Measurements from ENCODE around the gene NLRP1. TPM values are rescaled to one million over a fixed set of nuclear protein-coding genes. Genes with fewer than 3 reads are reported as not detected.

NLRP1 gene
- total RNA-seq, 2 experiments from 2014 or later, result 44.5 to 46.1 TPM

GRCh38 chr17:5563456-5563855, 20.9 kb downstream of the NLRP1 start:
- H3K36me3 Mint-ChIP-seq (ENCODE audit: low read depth), result peaks cover 46% of the 10 kb centered on the region
- ATAC-seq (no peak), DNase-seq (no peak)
- H3K27me3 Mint-ChIP-seq (ENCODE audit: low read depth), result no peaks in the 10 kb centered on the region
- H3K4me1 Mint-ChIP-seq (ENCODE audit: low read depth), result peaks cover 14% of the 10 kb centered on the region
- H3K27ac Mint-ChIP-seq, result no peak overlapping the region
- no peaks in the 10 kb centered on the region for H3K9me3 Mint-ChIP-seq (ENCODE audit: insufficient read depth)
- POLR2A ChIA-PET, result no interaction called here
- CTCF ChIA-PET, result interaction anchor here (0.6 to 0.8 kb wide), 2 partner anchors 8 to 216 kb away, joined by 3 read pairs; no protein-coding TSS in a partner anchor
- no peak overlapping the region for H3K4me3 Mint-ChIP-seq

GRCh38 chr17:5562661-5563360, 21.5 kb downstream of the NLRP1 start:
- no peaks in the 10 kb centered on the region for H3K9me3 Mint-ChIP-seq (ENCODE audit: insufficient read depth)
- H3K4me1 Mint-ChIP-seq (ENCODE audit: low read depth), result peaks cover 14% of the 10 kb centered on the region
- H3K27ac Mint-ChIP-seq, result peak overlapping the region; percentile 10
- ChIA-PET POLR2A (no interaction called here), CTCF (interaction anchor here (0.6 to 0.8 kb wide), 2 partner anchors 8 to 215 kb away, joined by 3 read pairs; no protein-coding TSS in a partner anchor)
- H3K4me3 Mint-ChIP-seq, result no peak overlapping the region
- H3K36me3 Mint-ChIP-seq (ENCODE audit: low read depth), result peaks cover 45% of the 10 kb centered on the region
- no peaks in the 10 kb centered on the region for H3K27me3 Mint-ChIP-seq (ENCODE audit: low read depth)
- DNase-seq (no peak), ATAC-seq (no peak)

- Mint-ChIP-seq H3K27ac (no peak overlapping the region), H3K4me1 (ENCODE audit: low read depth) (peaks cover 14% of the 10 kb centered on the region), H3K27me3 (ENCODE audit: low read depth) (no peaks in the 10 kb centered on the region), H3K9me3 (ENCODE audit: insufficient read depth) (no peaks in the 10 kb centered on the region), H3K36me3 (ENCODE audit: low read depth) (peaks cover 45% of the 10 kb centered on the region), H3K4me3 (no peak overlapping the region)
- DNase-seq, result no peak
- POLR2A ChIA-PET, result no interaction called here
- ATAC-seq, result no peak
- CTCF ChIA-PET, result interaction anchor here (0.7 kb wide), 1 partner anchor 874 kb away, joined by 3 read pairs; no protein-coding TSS in a partner anchor
These were observed 22.4 kb downstream of the NLRP1 start for GRCh38 chr17:5561736-5562571.

GRCh38 chr17:5560361-5560988, 23.8 kb downstream of the NLRP1 start:
- Mint-ChIP-seq H3K27me3 (ENCODE audit: low read depth) (no peaks in the 10 kb centered on the region), H3K4me1 (ENCODE audit: low read depth) (peaks cover 14% of the 10 kb centered on the region), H3K9me3 (ENCODE audit: insufficient read depth) (no peaks in the 10 kb centered on the region), H3K4me3 (no peak overlapping the region), H3K27ac (no peak overlapping the region), H3K36me3 (ENCODE audit: low read depth) (peaks cover 42% of the 10 kb centered on the region)
- POLR2A ChIA-PET, result no interaction called here
- CTCF ChIA-PET, result no interaction called here
- DNase-seq (no peak), ATAC-seq (no peak)

GRCh38 chr17:5558815-5559785, 25.2 kb downstream of the NLRP1 start:
- peaks cover 43% of the 10 kb centered on the region for H3K36me3 Mint-ChIP-seq (ENCODE audit: low read depth)

GRCh38 chr17:5557990-5558389, 26.3 kb downstream of the NLRP1 start:
- DNase-seq (no peak), ATAC-seq (no peak)
- H3K27ac Mint-ChIP-seq, result no peak overlapping the region
- peaks cover 50% of the 10 kb centered on the region for H3K36me3 Mint-ChIP-seq (ENCODE audit: low read depth)
- no peaks in the 10 kb centered on the region for H3K9me3 Mint-ChIP-seq (ENCODE audit: insufficient read depth)
- no peak overlapping the region for H3K4me3 Mint-ChIP-seq
- peaks cover 11% of the 10 kb centered on the region for H3K4me1 Mint-ChIP-seq (ENCODE audit: low read depth)
- H3K27me3 Mint-ChIP-seq (ENCODE audit: low read depth), result no peaks in the 10 kb centered on the region
- POLR2A ChIA-PET, result no interaction called here
- CTCF ChIA-PET, result no interaction called here

More at GRCh38 chr17:5558815-5559785, 25.2 kb downstream of the NLRP1 start:
- Mint-ChIP-seq H3K4me1 (ENCODE audit: low read depth) (peaks cover 16% of the 10 kb centered on the region), H3K4me3 (no peak overlapping the region), H3K27me3 (ENCODE audit: low read depth) (no peaks in the 10 kb centered on the region), H3K9me3 (ENCODE audit: insufficient read depth) (no peaks in the 10 kb centered on the region), H3K27ac (no peak overlapping the region)
- ChIA-PET CTCF (no interaction called here), POLR2A (no interaction called here)
- DNase-seq (no peak), ATAC-seq (no peak)

- Mint-ChIP-seq H3K27ac (no peak overlapping the region), H3K9me3 (ENCODE audit: insufficient read depth) (no peaks in the 10 kb centered on the region), H3K4me1 (ENCODE audit: low read depth) (peaks cover 14% of the 10 kb centered on the region), H3K27me3 (ENCODE audit: low read depth) (no peaks in the 10 kb centered on the region), H3K36me3 (ENCODE audit: low read depth) (peaks cover 55% of the 10 kb centered on the region), H3K4me3 (no peak overlapping the region)
- ChIA-PET CTCF (no interaction called here), POLR2A (no interaction called here)
- DNase-seq, result no peak
- no peak for ATAC-seq
These were observed 26.8 kb downstream of the NLRP1 start for GRCh38 chr17:5557485-5557884.

GRCh38 chr17:5555254-5555653, 29.1 kb downstream of the NLRP1 start:
- Mint-ChIP-seq H3K4me3 (no peak overlapping the region), H3K9me3 (ENCODE audit: insufficient read depth) (no peaks in the 10 kb centered on the region), H3K27ac (no peak overlapping the region), H3K27me3 (ENCODE audit: low read depth) (no peaks in the 10 kb centered on the region), H3K36me3 (ENCODE audit: low read depth) (peaks cover 64% of the 10 kb centered on the region), H3K4me1 (ENCODE audit: low read depth) (peaks cover 12% of the 10 kb centered on the region)
- ChIA-PET CTCF (interaction anchor here (0.8 kb wide), 1 partner anchor 8 kb away, joined by 3 read pairs; no protein-coding TSS in a partner anchor), POLR2A (no interaction called here)
- no peak for DNase-seq
- ATAC-seq, result no peak

- POLR2A ChIA-PET, result no interaction called here
- Mint-ChIP-seq H3K9me3 (ENCODE audit: insufficient read depth) (no peaks in the 10 kb centered on the region), H3K36me3 (ENCODE audit: low read depth) (peaks cover 60% of the 10 kb centered on the region), H3K27me3 (ENCODE audit: low read depth) (no peaks in the 10 kb centered on the region), H3K4me1 (ENCODE audit: low read depth) (peaks cover 12% of the 10 kb centered on the region), H3K4me3 (no peak overlapping the region), H3K27ac (no peak overlapping the region)
- ATAC-seq, result no peak
- DNase-seq, result peak; percentile 10
- CTCF ChIA-PET, result interaction anchor here (1.4 kb wide), 1 partner anchor 13 kb away, joined by 3 read pairs; no protein-coding TSS in a partner anchor
These were observed 30.8 kb downstream of the NLRP1 start for GRCh38 chr17:5553479-5553878.

GRCh38 chr17:5552841-5553240, 31.5 kb downstream of the NLRP1 start:
- Mint-ChIP-seq H3K4me3 (no peak overlapping the region), H3K27ac (no peak overlapping the region), H3K4me1 (ENCODE audit: low read depth) (peaks cover 12% of the 10 kb centered on the region), H3K9me3 (ENCODE audit: insufficient read depth) (no peaks in the 10 kb centered on the region), H3K27me3 (ENCODE audit: low read depth) (no peaks in the 10 kb centered on the region), H3K36me3 (ENCODE audit: low read depth) (peaks cover 61% of the 10 kb centered on the region)
- ChIA-PET POLR2A (no interaction called here), CTCF (interaction anchor here (1.4 kb wide), 1 partner anchor 13 kb away, joined by 3 read pairs; no protein-coding TSS in a partner anchor)
- no peak for ATAC-seq
- peak; percentile 1 for DNase-seq
